ENCODE data around the gene SMARCD1. TPM values are rescaled to one million over a fixed set of nuclear protein-coding genes. Genes with fewer than 3 reads are reported as not detected.

The SMARCD1 gene
- total RNA-seq, 1 experiment from 2014 or later: 84.9 TPM

DNA sequence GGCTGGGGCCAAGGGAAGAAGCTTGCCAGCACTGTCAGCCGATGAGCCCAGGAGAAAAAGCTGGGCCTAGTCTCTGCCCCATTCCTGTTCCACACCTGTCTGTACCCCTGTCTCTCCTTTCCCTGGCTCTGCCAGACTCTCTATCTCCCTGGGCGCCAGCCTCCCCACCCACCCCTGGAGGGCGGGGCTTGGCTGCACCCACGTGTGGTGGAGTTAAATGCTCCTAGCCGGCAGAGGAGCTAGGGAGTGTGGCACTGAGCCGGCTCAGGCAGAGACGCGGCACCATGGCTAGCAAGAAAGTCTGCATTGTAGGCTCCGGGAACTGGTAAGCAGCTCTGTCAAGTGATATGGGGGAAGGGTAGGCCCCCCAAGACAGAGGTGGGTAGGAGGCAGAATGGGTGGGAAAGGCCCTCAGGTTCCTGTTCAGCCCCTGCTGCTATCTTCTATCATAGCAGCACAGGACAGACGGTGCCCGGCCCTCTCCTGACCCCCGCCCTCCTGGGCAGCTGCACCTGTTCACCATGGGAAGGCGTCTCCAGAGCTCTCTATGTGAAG is 18.7 kb downstream of the SMARCD1 start, which contains the start of gene GPD1:
Gene GPD1, plus strand, starts transcription at position 242 of the 555 bp plus-strand sequence. Its CDS starts 43 bp downstream, at position 285.
- in situ Hi-C loops (cut with HindIII; ENCODE audit: low pct_unique_long_range_greater_than_20kb, low sequenced_read_pairs): no loop called here

DNA sequence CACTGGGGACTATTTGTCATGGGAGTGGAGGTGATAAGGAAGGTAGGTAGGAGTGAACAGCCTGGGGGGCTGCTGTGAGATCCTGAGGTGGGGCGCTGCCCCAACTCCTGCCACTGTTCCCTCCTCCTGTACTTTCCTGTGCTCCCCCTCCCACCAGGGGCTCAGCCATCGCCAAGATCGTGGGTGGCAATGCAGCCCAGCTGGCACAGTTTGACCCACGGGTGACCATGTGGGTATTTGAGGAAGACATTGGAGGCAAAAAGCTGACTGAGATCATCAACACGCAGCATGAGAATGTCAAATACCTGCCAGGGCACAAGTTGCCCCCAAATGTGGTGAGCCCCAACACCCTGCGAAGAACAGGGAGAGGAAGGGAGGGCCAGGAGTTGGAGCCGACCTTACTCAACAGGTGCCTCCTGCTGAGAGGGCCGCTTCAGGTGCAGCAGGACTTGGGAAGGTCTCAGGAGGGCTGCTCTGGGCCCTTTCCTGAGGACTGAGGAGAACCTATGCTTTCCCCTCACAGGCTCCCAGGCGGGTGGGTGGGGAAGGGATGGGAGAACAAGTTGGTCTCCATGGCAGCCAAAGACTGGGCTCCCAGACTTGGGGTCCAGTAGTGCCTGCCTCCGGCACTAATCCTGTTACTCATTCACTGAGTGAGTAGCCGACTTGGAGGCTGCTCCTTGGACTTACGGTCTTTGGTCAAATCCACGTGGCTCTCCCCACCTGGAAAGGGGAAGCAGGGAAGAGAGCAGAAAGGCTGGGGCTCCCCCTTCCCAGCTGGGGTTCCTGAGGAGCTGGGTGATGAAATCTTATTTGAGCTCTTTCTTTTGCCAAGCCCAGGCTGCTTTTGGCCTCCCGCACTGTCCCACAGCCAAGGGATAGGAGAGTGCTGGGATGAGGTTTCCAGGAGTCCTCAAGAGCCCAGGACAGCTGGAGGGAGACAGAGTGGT is 19.6 kb downstream of the SMARCD1 start:
- in situ Hi-C loops (cut with HindIII; ENCODE audit: low pct_unique_long_range_greater_than_20kb, low sequenced_read_pairs) (no loop called here), intact Hi-C loops (cut with micrococcal nuclease; ENCODE audit: unreplicated experiment) (no loop called here)
- Histone ChIP-seq H3K27me3 (ENCODE audit: control insufficient read depth, insufficient read depth, low read length) (no peaks in the 10 kb centered on the region), H3K4me3 (ENCODE audit: low read depth in 2 of 2, low read length in 2 of 2) (no peak overlapping the region), H3K4me1 (ENCODE audit: control insufficient read depth, insufficient read depth, low read length) (peaks cover 7% of the 10 kb centered on the region; the same call in 1 of the 2 replicates), H3K36me3 (ENCODE audit: control insufficient read depth, insufficient read depth, low read length) (no peaks in the 10 kb centered on the region), H3K27ac (ENCODE audit: low read length) (no peak overlapping the region), H3K9me3 (ENCODE audit: control insufficient read depth, insufficient read depth, low read depth, low read length) (no peaks in the 10 kb centered on the region)
- POLR2A ChIA-PET: interaction anchor here (0.6 kb wide), 1 partner anchor 62 kb away, joined by 3 read pairs; the partner anchor contains the start of gene CERS5
- TF ChIP-seq POLR2AphosphoS5 (IDR thresholded peaks at IDR 0.05; ENCODE audit: low read depth, low read length): no peak
- TF ChIP-seq SIN3A (IDR thresholded peaks at IDR 0.05; ENCODE audit: borderline replicate concordance, insufficient read depth, low read depth, low read length): no peak
- TF ChIP-seq, protein P1, sequence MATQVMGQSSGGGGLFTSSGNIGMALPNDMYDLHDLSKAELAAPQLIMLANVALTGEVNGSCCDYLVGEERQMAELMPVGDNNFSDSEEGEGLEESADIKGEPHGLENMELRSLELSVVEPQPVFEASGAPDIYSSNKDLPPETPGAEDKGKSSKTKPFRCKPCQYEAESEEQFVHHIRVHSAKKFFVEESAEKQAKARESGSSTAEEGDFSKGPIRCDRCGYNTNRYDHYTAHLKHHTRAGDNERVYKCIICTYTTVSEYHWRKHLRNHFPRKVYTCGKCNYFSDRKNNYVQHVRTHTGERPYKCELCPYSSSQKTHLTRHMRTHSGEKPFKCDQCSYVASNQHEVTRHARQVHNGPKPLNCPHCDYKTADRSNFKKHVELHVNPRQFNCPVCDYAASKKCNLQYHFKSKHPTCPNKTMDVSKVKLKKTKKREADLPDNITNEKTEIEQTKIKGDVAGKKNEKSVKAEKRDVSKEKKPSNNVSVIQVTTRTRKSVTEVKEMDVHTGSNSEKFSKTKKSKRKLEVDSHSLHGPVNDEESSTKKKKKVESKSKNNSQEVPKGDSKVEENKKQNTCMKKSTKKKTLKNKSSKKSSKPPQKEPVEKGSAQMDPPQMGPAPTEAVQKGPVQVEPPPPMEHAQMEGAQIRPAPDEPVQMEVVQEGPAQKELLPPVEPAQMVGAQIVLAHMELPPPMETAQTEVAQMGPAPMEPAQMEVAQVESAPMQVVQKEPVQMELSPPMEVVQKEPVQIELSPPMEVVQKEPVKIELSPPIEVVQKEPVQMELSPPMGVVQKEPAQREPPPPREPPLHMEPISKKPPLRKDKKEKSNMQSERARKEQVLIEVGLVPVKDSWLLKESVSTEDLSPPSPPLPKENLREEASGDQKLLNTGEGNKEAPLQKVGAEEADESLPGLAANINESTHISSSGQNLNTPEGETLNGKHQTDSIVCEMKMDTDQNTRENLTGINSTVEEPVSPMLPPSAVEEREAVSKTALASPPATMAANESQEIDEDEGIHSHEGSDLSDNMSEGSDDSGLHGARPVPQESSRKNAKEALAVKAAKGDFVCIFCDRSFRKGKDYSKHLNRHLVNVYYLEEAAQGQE (IDR thresholded peaks at IDR 0.05; ENCODE audit: insufficient read depth in 1 of 2, low read depth in 2 of 2, low read length in 1 of 2): no peak
- TF ChIP-seq, protein P2, sequence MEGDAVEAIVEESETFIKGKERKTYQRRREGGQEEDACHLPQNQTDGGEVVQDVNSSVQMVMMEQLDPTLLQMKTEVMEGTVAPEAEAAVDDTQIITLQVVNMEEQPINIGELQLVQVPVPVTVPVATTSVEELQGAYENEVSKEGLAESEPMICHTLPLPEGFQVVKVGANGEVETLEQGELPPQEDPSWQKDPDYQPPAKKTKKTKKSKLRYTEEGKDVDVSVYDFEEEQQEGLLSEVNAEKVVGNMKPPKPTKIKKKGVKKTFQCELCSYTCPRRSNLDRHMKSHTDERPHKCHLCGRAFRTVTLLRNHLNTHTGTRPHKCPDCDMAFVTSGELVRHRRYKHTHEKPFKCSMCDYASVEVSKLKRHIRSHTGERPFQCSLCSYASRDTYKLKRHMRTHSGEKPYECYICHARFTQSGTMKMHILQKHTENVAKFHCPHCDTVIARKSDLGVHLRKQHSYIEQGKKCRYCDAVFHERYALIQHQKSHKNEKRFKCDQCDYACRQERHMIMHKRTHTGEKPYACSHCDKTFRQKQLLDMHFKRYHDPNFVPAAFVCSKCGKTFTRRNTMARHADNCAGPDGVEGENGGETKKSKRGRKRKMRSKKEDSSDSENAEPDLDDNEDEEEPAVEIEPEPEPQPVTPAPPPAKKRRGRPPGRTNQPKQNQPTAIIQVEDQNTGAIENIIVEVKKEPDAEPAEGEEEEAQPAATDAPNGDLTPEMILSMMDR (IDR thresholded peaks at IDR 0.05): no peak
- TF ChIP-seq TCF7L2 (IDR thresholded peaks at IDR 0.05; ENCODE audit: low read depth, low read length): no peak
- no TSS peak for BruUV-seq (replicated peaks)
- CTCF ChIA-PET: interaction anchor here (1.4 kb wide), 1 partner anchor 210 kb away, joined by 4 read pairs; no protein-coding TSS in a partner anchor
- DNase-seq (ENCODE audit: low read depth, low spot score) (no peak), ATAC-seq (no peak)

More for the DNA sequence above, 18.7 kb downstream of the SMARCD1 start, which contains the start of gene GPD1:
- TF ChIP-seq, protein P1 (IDR thresholded peaks at IDR 0.05; ENCODE audit: insufficient read depth in 1 of 2, low read depth in 2 of 2, low read length in 1 of 2): no peak
- no peak for TF ChIP-seq SIN3A (IDR thresholded peaks at IDR 0.05; ENCODE audit: borderline replicate concordance, insufficient read depth, low read depth, low read length)
- no peak for TF ChIP-seq POLR2AphosphoS5 (IDR thresholded peaks at IDR 0.05; ENCODE audit: low read depth, low read length)
- TF ChIP-seq, protein P2 (IDR thresholded peaks at IDR 0.05): no peak
- no peak for TF ChIP-seq TCF7L2 (IDR thresholded peaks at IDR 0.05; ENCODE audit: low read depth, low read length)
- CTCF ChIA-PET: interaction anchor here (0.5 to 1.4 kb wide), 3 partner anchors 71 to 281 kb away, joined by 3 to 8 read pairs (median 4); no protein-coding TSS in a partner anchor
- Histone ChIP-seq H3K27me3 (ENCODE audit: control insufficient read depth, insufficient read depth, low read length) (no peaks in the 10 kb centered on the region), H3K36me3 (ENCODE audit: control insufficient read depth, insufficient read depth, low read length) (no peaks in the 10 kb centered on the region), H3K4me3 (ENCODE audit: low read depth in 2 of 2, low read length in 2 of 2) (no peak within 1 kb of the TSS), H3K4me1 (ENCODE audit: control insufficient read depth, insufficient read depth, low read length) (peaks cover 7% of the 10 kb centered on the region; the same call in 1 of the 2 replicates), H3K9me3 (ENCODE audit: control insufficient read depth, insufficient read depth, low read depth, low read length) (no peaks in the 10 kb centered on the region), H3K27ac (ENCODE audit: low read length) (no peak within 1 kb of the TSS)
- DNase-seq (ENCODE audit: low read depth, low spot score): no peak
- POLR2A ChIA-PET: interaction anchor here (0.6 kb wide), 1 partner anchor 63 kb away, joined by 3 read pairs; the partner anchor contains the start of gene CERS5
- intact Hi-C loops (cut with micrococcal nuclease; ENCODE audit: unreplicated experiment): no loop called here
- ATAC-seq: 0 out of 2 replicates have a peak, but pooled peaks have one; percentile 43
- no TSS peak for BruUV-seq (replicated peaks)

All from Panc1 (cell line).